ENCODE data around the gene FAM240B. TPM values are rescaled to one million over a fixed set of nuclear protein-coding genes. Genes with fewer than 3 reads are reported as not detected.

FAM240B gene
- not detected for total RNA-seq
- polyA plus RNA-seq: not detected
- total RNA-seq: 0 reads per million in 6 experiments

- no peaks in the 10 kb centered on the region for H3K4me1 Mint-ChIP-seq
- DNase-seq (no peak), ATAC-seq (no peak)
- no peaks in the 10 kb centered on the region for H3K9me3 Mint-ChIP-seq
- H3K4me3 Mint-ChIP-seq: no peak within 1 kb of the TSS
- POLR2A ChIA-PET: no interaction called here
- peaks cover 0 to 21% (median 7%) of the 10 kb centered on the region in 5 donors for H3K27me3 Mint-ChIP-seq
- no peak within 1 kb of the TSS for H3K27ac Mint-ChIP-seq
- no peaks in the 10 kb centered on the region for H3K36me3 Mint-ChIP-seq
These were observed at the start of gene FAM240B for GRCh38 chr9:38720083-38720745. Gene FAM240B (minus strand): TSS chr9:38720133. CDS start chr9:38703999, 16,134 bp downstream.

GRCh38 chr9:38768351-38768761 is 48.4 kb upstream of the FAM240B start:
- no peak overlapping the region for H3K27ac Mint-ChIP-seq
- no peak for DNase-seq
- no peaks in the 10 kb centered on the region for H3K36me3 Mint-ChIP-seq
- H3K9me3 Mint-ChIP-seq: peaks cover 0 to 21% (median 7%) of the 10 kb centered on the region in 9 donors
- ATAC-seq: no peak
- peaks cover 12 to 16% (median 16%) of the 10 kb centered on the region in 5 donors for H3K27me3 Mint-ChIP-seq
- no peak overlapping the region for H3K4me3 Mint-ChIP-seq
- POLR2A ChIA-PET: no interaction called here
- H3K4me1 Mint-ChIP-seq: no peaks in the 10 kb centered on the region

- Mint-ChIP-seq H3K36me3 (no peaks in the 10 kb centered on the region), H3K4me3 (no peak overlapping the region), H3K4me1 (no peaks in the 10 kb centered on the region), H3K27me3 (peaks cover 10 to 24% (median 21%) of the 10 kb centered on the region in 5 donors), H3K27ac (no peak overlapping the region), H3K9me3 (peaks cover 0 to 17% (median 7%) of the 10 kb centered on the region in 9 donors)
- POLR2A ChIA-PET: no interaction called here
- no peak for DNase-seq
- ATAC-seq: no peak
These were observed 45.2 kb upstream of the FAM240B start for GRCh38 chr9:38765101-38765500.

- H3K9me3 Mint-ChIP-seq: peaks cover 0 to 7% (median 0%) of the 10 kb centered on the region in 9 donors
- no peak for ATAC-seq
- H3K4me1 Mint-ChIP-seq: no peaks in the 10 kb centered on the region
- no peak overlapping the region for H3K27ac Mint-ChIP-seq
- POLR2A ChIA-PET: no interaction called here
- no peak overlapping the region for H3K4me3 Mint-ChIP-seq
- peaks cover 11 to 24% (median 18%) of the 10 kb centered on the region in 5 donors for H3K27me3 Mint-ChIP-seq
- no peak for DNase-seq
- H3K36me3 Mint-ChIP-seq: no peaks in the 10 kb centered on the region
These were observed 42.1 kb upstream of the FAM240B start for GRCh38 chr9:38761999-38762398.

- H3K9me3 Mint-ChIP-seq: peaks cover 0 to 4% (median 0%) of the 10 kb centered on the region in 9 donors
- POLR2A ChIA-PET: no interaction called here
- H3K36me3 Mint-ChIP-seq: no peaks in the 10 kb centered on the region
- peaks cover 11 to 24% (median 18%) of the 10 kb centered on the region in 5 donors for H3K27me3 Mint-ChIP-seq
- H3K4me1 Mint-ChIP-seq: no peaks in the 10 kb centered on the region
- no peak overlapping the region for H3K27ac Mint-ChIP-seq
- H3K4me3 Mint-ChIP-seq: no peak overlapping the region
- no peak for DNase-seq
- no peak for ATAC-seq
These were observed 41.4 kb upstream of the FAM240B start for GRCh38 chr9:38761339-38761738.

- Mint-ChIP-seq H3K27ac (no peak overlapping the region), H3K4me3 (no peak overlapping the region), H3K4me1 (no peaks in the 10 kb centered on the region), H3K9me3 (peaks cover 0 to 2% (median 0%) of the 10 kb centered on the region in 9 donors), H3K36me3 (no peaks in the 10 kb centered on the region), H3K27me3 (peaks cover 2 to 17% (median 5%) of the 10 kb centered on the region in 5 donors)
- no peak for DNase-seq
- no peak for ATAC-seq
- POLR2A ChIA-PET: no interaction called here
These were observed 36.8 kb upstream of the FAM240B start for GRCh38 chr9:38756702-38757101.

- no peak for DNase-seq
- Mint-ChIP-seq H3K36me3 (no peaks in the 10 kb centered on the region), H3K4me3 (no peak overlapping the region), H3K27me3 (peaks cover 0 to 10% (median 7%) of the 10 kb centered on the region in 5 donors), H3K4me1 (no peaks in the 10 kb centered on the region), H3K27ac (no peak overlapping the region), H3K9me3 (peaks cover 0 to 2% (median 0%) of the 10 kb centered on the region in 9 donors)
- ATAC-seq: no peak
- POLR2A ChIA-PET: no interaction called here
These were observed 28.0 kb upstream of the FAM240B start for GRCh38 chr9:38747941-38748340.

- POLR2A ChIA-PET: no interaction called here
- Mint-ChIP-seq H3K36me3 (no peaks in the 10 kb centered on the region), H3K27me3 (peaks cover 2 to 14% (median 9%) of the 10 kb centered on the region in 5 donors), H3K27ac (no peak overlapping the region), H3K4me1 (peaks cover 0 to 3% (median 0%) of the 10 kb centered on the region in 4 donors), H3K9me3 (peaks cover 0 to 2% (median 0%) of the 10 kb centered on the region in 9 donors), H3K4me3 (no peak overlapping the region)
- no peak for DNase-seq
- no peak for ATAC-seq
These were observed 27.1 kb upstream of the FAM240B start for GRCh38 chr9:38747067-38747466.

GRCh38 chr9:38746303-38746702 is 26.4 kb upstream of the FAM240B start:
- Mint-ChIP-seq H3K4me1 (peaks cover 0 to 3% (median 0%) of the 10 kb centered on the region in 4 donors), H3K4me3 (no peak overlapping the region), H3K27ac (no peak overlapping the region), H3K36me3 (no peaks in the 10 kb centered on the region), H3K9me3 (peaks cover 0 to 2% (median 0%) of the 10 kb centered on the region in 9 donors), H3K27me3 (peaks cover 2 to 15% (median 9%) of the 10 kb centered on the region in 5 donors)
- no peak for DNase-seq
- ATAC-seq: no peak
- POLR2A ChIA-PET: no interaction called here

- peaks cover 2 to 24% (median 17%) of the 10 kb centered on the region in 5 donors for H3K27me3 Mint-ChIP-seq
- H3K27ac Mint-ChIP-seq: no peak overlapping the region
- DNase-seq (no peak), ATAC-seq (no peak)
- POLR2A ChIA-PET: no interaction called here
- H3K4me1 Mint-ChIP-seq: peaks cover 0 to 3% (median 0%) of the 10 kb centered on the region in 4 donors
- H3K4me3 Mint-ChIP-seq: no peak overlapping the region
- no peaks in the 10 kb centered on the region for H3K36me3 Mint-ChIP-seq
- H3K9me3 Mint-ChIP-seq: peaks cover 0 to 2% (median 0%) of the 10 kb centered on the region in 9 donors
These were observed 24.6 kb upstream of the FAM240B start for GRCh38 chr9:38744484-38744883.

GRCh38 chr9:38737246-38737645 is 17.3 kb upstream of the FAM240B start:
- ATAC-seq (no peak), DNase-seq (no peak)
- peaks cover 0 to 2% (median 0%) of the 10 kb centered on the region in 9 donors for H3K9me3 Mint-ChIP-seq
- H3K27ac Mint-ChIP-seq: no peak overlapping the region
- H3K4me1 Mint-ChIP-seq: no peaks in the 10 kb centered on the region
- H3K36me3 Mint-ChIP-seq: no peaks in the 10 kb centered on the region
- POLR2A ChIA-PET: no interaction called here
- peaks cover 9 to 48% (median 15%) of the 10 kb centered on the region in 5 donors for H3K27me3 Mint-ChIP-seq
- H3K4me3 Mint-ChIP-seq: no peak overlapping the region

GRCh38 chr9:38734831-38735230 is 14.9 kb upstream of the FAM240B start:
- H3K4me1 Mint-ChIP-seq: no peaks in the 10 kb centered on the region
- peaks cover 8 to 47% (median 12%) of the 10 kb centered on the region in 5 donors for H3K27me3 Mint-ChIP-seq
- POLR2A ChIA-PET: no interaction called here
- no peak overlapping the region for H3K4me3 Mint-ChIP-seq
- H3K27ac Mint-ChIP-seq: no peak overlapping the region
- H3K9me3 Mint-ChIP-seq: peaks cover 0 to 2% (median 0%) of the 10 kb centered on the region in 9 donors
- H3K36me3 Mint-ChIP-seq: no peaks in the 10 kb centered on the region
- ATAC-seq (no peak), DNase-seq (no peak)

- no peak for ATAC-seq
- Mint-ChIP-seq H3K4me3 (no peak overlapping the region), H3K27me3 (peaks cover 7 to 46% (median 13%) of the 10 kb centered on the region in 5 donors), H3K36me3 (no peaks in the 10 kb centered on the region), H3K27ac (no peak overlapping the region), H3K4me1 (no peaks in the 10 kb centered on the region), H3K9me3 (peaks cover 0 to 2% (median 0%) of the 10 kb centered on the region in 9 donors)
- POLR2A ChIA-PET: no interaction called here
- DNase-seq: no peak
These were observed 13.6 kb upstream of the FAM240B start for GRCh38 chr9:38733503-38733902.

- H3K4me1 Mint-ChIP-seq: no peaks in the 10 kb centered on the region
- H3K9me3 Mint-ChIP-seq: peaks cover 0 to 2% (median 0%) of the 10 kb centered on the region in 9 donors
- POLR2A ChIA-PET: no interaction called here
- H3K36me3 Mint-ChIP-seq: no peaks in the 10 kb centered on the region
- no peak overlapping the region for H3K27ac Mint-ChIP-seq
- ATAC-seq (no peak), DNase-seq (no peak)
- peaks cover 7 to 43% (median 13%) of the 10 kb centered on the region in 5 donors for H3K27me3 Mint-ChIP-seq
- no peak overlapping the region for H3K4me3 Mint-ChIP-seq
These were observed 13.0 kb upstream of the FAM240B start for GRCh38 chr9:38732885-38733284.

Data from naive thymus-derived CD8-positive, alpha-beta T cell (primary cell).